HG03520 (cell line): ENCODE data around the gene CSRP2.

Experiments used
- ATAC-seq: cut with Tn5 transposase; IDR thresholded peaks from one replicate; pipeline ENCODE4 v1.9.1; 2021; ENCODE audit warnings: mild to moderate bottlenecking, moderate library complexity; ENCODE audit not compliant: unreplicated experiment

The CSRP2 gene

GRCh38 chr12:76863837-76864236 lies 15.0 kb downstream of the CSRP2 start:
- no peak for ATAC-seq

DNA sequence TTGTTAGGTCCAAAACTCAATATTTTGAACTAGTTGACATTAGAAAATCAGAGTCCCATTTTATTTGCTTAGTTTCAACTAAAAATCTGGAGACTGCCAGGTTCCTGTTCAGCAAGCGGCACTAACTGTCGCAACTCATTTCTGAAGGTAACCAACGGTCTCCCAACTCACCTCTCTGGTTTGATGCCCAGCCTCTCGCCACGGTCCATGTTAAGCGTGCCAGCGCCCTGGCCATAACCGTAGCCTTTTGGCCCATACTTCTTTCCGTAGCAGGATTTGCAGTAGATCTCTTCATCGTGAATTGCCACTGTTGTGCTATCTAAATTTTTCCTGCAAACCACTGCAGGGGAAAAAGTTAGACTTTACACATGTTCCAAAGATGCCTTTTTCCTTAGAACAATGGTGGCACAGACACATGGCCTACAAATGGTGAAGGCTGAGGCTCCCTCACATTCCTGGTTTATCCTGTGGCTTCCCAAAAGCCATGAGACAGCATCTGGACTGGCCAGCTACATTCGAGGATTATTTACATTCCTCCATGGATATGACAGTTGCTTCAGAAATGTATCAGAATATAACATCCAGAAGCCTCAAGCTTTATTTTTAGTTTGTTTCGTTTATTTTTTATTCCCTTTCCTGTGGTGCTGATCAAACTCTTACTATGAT lies 15.7 kb downstream of the CSRP2 start:
- ATAC-seq: no peak

DNA sequence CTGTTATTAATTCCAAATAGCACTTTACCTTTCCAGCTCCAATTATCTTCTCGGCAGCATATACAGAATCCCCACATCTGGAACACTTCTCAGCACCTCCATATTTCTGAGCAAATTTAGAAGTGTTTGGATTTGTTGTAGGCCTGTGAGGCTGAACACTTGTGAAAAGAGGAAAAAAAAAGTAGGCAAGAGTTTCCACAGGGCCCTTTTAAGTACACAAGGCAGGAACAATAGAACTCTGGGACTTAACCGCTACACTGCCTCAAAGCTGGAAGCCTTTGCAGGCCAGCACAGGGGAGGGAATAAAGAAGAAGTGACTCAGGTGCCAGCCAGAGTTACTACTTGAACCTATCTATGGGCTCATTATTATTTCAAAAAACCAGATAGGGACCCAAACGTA lies 18.6 kb downstream of the CSRP2 start:
- no peak for ATAC-seq

GRCh38 chr12:76859611-76860010 lies 19.2 kb downstream of the CSRP2 start:
- ATAC-seq: no peak

- ATAC-seq: no peak
Observed at GRCh38 chr12:76856018-76856644, 22.7 kb downstream of the CSRP2 start.

DNA sequence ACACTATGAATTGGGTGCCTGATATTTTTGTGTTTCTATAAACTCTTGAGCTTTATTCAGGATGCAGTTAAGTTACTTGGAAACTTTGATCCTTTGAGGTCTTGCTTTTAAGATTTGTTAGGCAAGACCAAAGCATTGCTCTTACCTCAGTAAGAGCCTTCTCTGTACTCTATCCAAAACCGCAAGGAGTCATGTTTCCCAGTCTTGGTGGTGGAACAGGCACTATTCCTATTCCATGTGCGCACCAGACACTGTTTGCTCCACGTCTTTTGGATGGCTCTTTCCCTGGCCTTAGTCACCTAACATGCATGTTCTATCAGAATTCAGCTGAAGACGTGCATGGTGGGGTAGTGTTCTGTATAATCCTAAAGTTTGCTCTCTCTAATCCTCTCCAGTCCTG lies 23.5 kb downstream of the CSRP2 start:
- ATAC-seq: no peak

DNA sequence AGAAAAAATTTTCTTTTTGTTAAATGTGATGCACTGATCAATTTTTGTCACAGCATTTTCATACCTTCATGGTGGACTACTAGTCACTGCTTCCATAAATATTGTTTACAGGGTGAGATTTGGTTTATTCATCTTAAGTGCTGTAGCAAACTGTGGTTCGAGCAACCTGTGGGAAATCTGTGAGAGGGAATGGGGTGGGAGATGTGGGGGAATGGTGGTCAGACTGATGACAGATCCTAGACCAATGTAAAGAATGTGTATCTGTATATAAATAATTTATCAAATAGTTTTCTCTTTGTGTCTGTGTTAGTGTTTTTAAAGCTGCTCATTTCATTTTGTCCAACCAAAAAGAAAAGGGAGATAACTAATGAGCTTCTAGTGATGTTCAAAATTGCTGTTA lies 26.7 kb downstream of the CSRP2 start:
- no peak for ATAC-seq

- ATAC-seq: no peak
Observed at GRCh38 chr12:76848132-76848531, 30.7 kb downstream of the CSRP2 start.

DNA sequence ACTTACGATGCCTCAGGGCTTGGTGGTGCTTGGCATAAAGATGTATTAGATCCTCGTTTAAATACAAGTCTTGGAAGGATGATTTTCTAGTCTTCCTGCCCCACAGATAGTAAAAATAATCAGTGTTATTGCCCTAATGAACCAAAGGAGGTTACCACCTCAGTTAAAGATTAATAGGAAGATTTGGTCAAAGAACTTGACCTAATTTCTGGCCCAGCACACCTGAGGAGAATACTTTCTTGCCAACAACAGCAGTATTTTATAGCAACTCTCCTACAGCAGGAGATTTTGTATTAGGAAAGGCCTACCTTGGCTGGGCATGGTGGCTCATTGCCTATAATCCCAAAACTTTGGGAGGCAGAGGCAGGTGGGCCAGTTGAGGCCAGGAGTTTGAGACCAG lies 31.6 kb downstream of the CSRP2 start:
- ATAC-seq: no peak

DNA sequence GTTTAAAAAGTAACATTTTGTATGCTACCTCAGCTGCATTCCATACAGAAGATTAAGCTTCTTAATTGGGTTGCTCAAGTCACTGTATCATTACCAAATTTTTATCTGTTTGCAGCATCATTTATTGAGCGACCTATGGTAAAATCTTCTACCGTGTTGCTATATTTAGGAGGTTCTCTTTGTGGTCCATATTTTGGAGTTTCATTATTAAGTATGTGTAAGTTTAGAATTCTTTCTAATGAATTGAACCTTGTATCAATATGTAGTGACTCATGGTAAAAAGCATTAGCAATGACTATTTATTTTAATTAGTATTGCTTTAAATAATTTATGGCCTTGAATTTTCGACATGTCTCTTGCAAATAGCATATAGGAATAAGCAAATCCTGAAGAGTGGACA lies 42.2 kb downstream of the CSRP2 start:
- ATAC-seq: no peak

GRCh38 chr12:76830436-76830835 lies 48.4 kb downstream of the CSRP2 start:
- ATAC-seq: no peak

GRCh38 chr12:76820888-76821482 lies 57.8 kb downstream of the CSRP2 start:
- ATAC-seq: no peak

DNA sequence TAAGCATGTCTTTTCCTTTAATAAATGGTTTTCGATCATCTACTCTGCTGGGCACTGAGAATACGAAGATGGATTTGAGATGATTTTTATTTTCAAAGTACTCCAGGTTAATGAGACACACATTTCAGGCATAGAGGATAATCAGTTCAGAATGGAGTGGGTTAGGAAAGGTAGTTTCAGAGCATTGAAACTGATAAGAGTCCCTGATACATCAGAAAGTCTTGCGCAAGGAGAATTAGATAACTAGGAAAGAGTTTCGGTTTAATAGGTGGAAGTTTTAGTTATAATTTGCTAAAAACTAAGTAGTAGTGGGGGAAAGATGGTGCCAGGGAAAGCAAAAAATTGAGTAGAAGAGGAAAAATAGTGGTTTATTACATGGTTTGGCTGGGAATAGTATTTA lies 64.8 kb downstream of the CSRP2 start:
- no peak for ATAC-seq

- no peak for ATAC-seq
Observed at GRCh38 chr12:76813265-76813664, 65.6 kb downstream of the CSRP2 start.

DNA sequence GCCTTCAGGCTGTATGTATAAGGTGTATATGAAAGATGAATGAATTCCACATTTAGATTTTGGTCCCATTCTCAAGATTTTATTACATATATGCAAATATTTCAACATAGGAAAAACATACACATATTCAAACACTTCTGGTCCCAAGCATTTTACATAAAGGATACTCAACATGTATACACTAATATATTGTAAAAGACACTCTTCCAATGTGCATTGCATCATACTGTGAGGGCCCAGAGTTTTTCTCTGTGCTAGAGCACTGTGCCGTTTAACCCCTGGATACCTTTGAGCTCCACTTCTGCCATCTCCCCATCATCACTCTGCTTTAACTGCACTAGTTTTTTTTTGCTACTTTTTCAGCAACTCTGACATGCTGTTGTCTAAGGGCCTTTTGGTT lies 66.8 kb downstream of the CSRP2 start:
- ATAC-seq: no peak

DNA sequence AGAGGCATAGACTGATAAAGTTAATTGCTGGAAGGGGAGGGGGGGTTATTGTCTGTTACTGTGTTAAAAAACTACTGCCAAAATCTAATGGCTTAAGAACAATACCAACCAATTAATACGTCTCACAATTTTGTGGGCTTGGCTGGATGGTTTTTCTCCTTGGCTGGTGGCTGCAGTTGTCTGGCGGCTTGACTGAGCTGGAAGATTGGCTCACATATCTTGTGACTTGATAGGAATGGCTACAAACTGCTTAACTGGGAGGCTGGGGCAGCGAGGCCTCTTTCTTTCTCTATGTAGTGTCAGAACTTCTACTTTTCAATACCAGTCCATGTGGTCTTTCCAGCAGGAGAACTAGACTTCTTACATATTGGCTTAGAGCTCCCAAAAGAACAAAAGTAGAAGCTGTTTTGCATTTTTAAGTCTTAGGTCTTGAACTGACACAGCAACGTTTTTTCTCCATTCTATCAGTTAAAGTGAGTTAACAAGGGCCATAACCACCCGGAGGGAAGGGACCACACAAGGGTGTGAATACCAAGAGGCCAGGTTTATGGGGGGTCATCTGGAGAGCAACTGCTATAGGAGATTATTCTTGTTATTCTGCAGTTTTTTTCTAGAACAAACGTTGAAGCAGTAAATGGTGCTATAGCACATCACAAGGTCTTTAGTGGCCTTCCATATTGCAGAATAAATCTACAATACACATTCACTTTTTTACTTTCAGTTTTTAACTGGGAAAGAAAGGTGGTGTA lies 68.0 kb downstream of the CSRP2 start:
- no peak for ATAC-seq
